Stimulated activated memory B cell treated with anti-CD40 and anti-IgM and Interleukin-4, amounts not matched to agents 10 μg/mL and 1 μg/mL and 100 μg/mL, for 72 hours (primary cell): ENCODE results near the gene STX12.
"Not testable (repeated sequence)": the region's sequence is repeated elsewhere in the genome, so short reads cannot be mapped to it uniquely, and the experiment has no call there.

Source experiments
- ATAC-seq: fragments of 150-1000 bp; cut with Tn5 transposase; 2 replicates; pipeline ENCODE4 v1.10.0; 2021
- H3K27ac Mint-ChIP-seq: one replicate; pipeline ENCODE4 v1.8.0; 2022; ENCODE audit warnings: mild to moderate bottlenecking, mixed read lengths
- H3K27me3 Mint-ChIP-seq: one replicate; pipeline ENCODE4 v1.8.0; 2022; ENCODE audit warnings: mixed read lengths
- H3K36me3 Mint-ChIP-seq: one replicate; pipeline ENCODE4 v1.8.0; 2022; ENCODE audit warnings: mixed read lengths
- H3K4me1 Mint-ChIP-seq: one replicate; pipeline ENCODE4 v1.8.0; 2022; ENCODE audit warnings: mixed read lengths
- H3K4me3 Mint-ChIP-seq: one replicate; pipeline ENCODE4 v1.8.0; 2022; ENCODE audit warnings: mild to moderate bottlenecking, moderate library complexity, mixed read lengths
- H3K9me3 Mint-ChIP-seq: one replicate; pipeline ENCODE4 v1.8.0; 2022; ENCODE audit warnings: mixed read lengths

STX12 gene

GRCh38 chr1:27832762-27833161 is 59.7 kb downstream of the STX12 start:
- peaks cover 8% of the 10 kb centered on the region for H3K36me3 Mint-ChIP-seq
- peak overlapping the region; percentile 5 for H3K4me3 Mint-ChIP-seq
- no peaks in the 10 kb centered on the region for H3K9me3 Mint-ChIP-seq
- H3K27me3 Mint-ChIP-seq, result no peaks in the 10 kb centered on the region
- ATAC-seq, result no peak
- H3K27ac Mint-ChIP-seq, result no peak overlapping the region
- H3K4me1 Mint-ChIP-seq, result peaks cover 26% of the 10 kb centered on the region

- ATAC-seq, result no peak
- Mint-ChIP-seq H3K4me1 (peaks cover 26% of the 10 kb centered on the region), H3K9me3 (no peaks in the 10 kb centered on the region), H3K27ac (no peak overlapping the region), H3K27me3 (no peaks in the 10 kb centered on the region), H3K36me3 (peaks cover 8% of the 10 kb centered on the region), H3K4me3 (no peak overlapping the region)
These were observed 60.5 kb downstream of the STX12 start for GRCh38 chr1:27833470-27833869.

- peaks cover 15% of the 10 kb centered on the region for H3K36me3 Mint-ChIP-seq
These were observed 62.0 kb downstream of the STX12 start for GRCh38 chr1:27835046-27835445.

GRCh38 chr1:27835501-27835900 is 62.5 kb downstream of the STX12 start:
- H3K9me3 Mint-ChIP-seq, result no peaks in the 10 kb centered on the region
- ATAC-seq, result no peak
- H3K27ac Mint-ChIP-seq, result no peak overlapping the region
- H3K27me3 Mint-ChIP-seq, result no peaks in the 10 kb centered on the region
- H3K4me3 Mint-ChIP-seq, result no peak overlapping the region
- H3K36me3 Mint-ChIP-seq, result peaks cover 18% of the 10 kb centered on the region
- peaks cover 26% of the 10 kb centered on the region for H3K4me1 Mint-ChIP-seq

More at GRCh38 chr1:27835046-27835445, 62.0 kb downstream of the STX12 start:
- ATAC-seq, result no peak
- H3K4me1 Mint-ChIP-seq, result peaks cover 26% of the 10 kb centered on the region
- no peaks in the 10 kb centered on the region for H3K9me3 Mint-ChIP-seq
- no peaks in the 10 kb centered on the region for H3K27me3 Mint-ChIP-seq
- H3K27ac Mint-ChIP-seq, result no peak overlapping the region
- no peak overlapping the region for H3K4me3 Mint-ChIP-seq

GRCh38 chr1:27849951-27850350 is 76.9 kb downstream of the STX12 start:
- Mint-ChIP-seq H3K36me3 (peaks cover 17% of the 10 kb centered on the region), H3K4me1 (no peaks in the 10 kb centered on the region), H3K27me3 (no peaks in the 10 kb centered on the region), H3K27ac (no peak overlapping the region), H3K9me3 (no peaks in the 10 kb centered on the region), H3K4me3 (no peak overlapping the region)
- no peak for ATAC-seq

- H3K4me1 Mint-ChIP-seq, result peaks cover 18% of the 10 kb centered on the region
- peaks cover 7% of the 10 kb centered on the region for H3K36me3 Mint-ChIP-seq
- no peak overlapping the region for H3K27ac Mint-ChIP-seq
- H3K9me3 Mint-ChIP-seq, result no peaks in the 10 kb centered on the region
- H3K27me3 Mint-ChIP-seq, result no peaks in the 10 kb centered on the region
- H3K4me3 Mint-ChIP-seq, result no peak overlapping the region
- ATAC-seq, result no peak
These were observed 82.1 kb downstream of the STX12 start for GRCh38 chr1:27855085-27855484.

GRCh38 chr1:27856561-27857343 is 83.7 kb downstream of the STX12 start:
- peaks cover 2% of the 10 kb centered on the region for H3K36me3 Mint-ChIP-seq
- H3K9me3 Mint-ChIP-seq, result no peaks in the 10 kb centered on the region
- no peak for ATAC-seq
- H3K27me3 Mint-ChIP-seq, result no peaks in the 10 kb centered on the region
- no peak overlapping the region for H3K4me3 Mint-ChIP-seq
- H3K4me1 Mint-ChIP-seq, result peaks cover 25% of the 10 kb centered on the region
- H3K27ac Mint-ChIP-seq, result no peak overlapping the region

- peaks cover 31% of the 10 kb centered on the region for H3K4me1 Mint-ChIP-seq
- not testable (repeated sequence) for H3K9me3 Mint-ChIP-seq, H3K27ac Mint-ChIP-seq, H3K27me3 Mint-ChIP-seq, H3K36me3 Mint-ChIP-seq, ATAC-seq, H3K4me3 Mint-ChIP-seq
These were observed 84.5 kb downstream of the STX12 start for GRCh38 chr1:27857552-27857951.

GRCh38 chr1:27858072-27858948 is 85.3 kb downstream of the STX12 start:
- Mint-ChIP-seq H3K4me3 (no peak overlapping the region), H3K4me1 (peaks cover 39% of the 10 kb centered on the region), H3K27me3 (no peaks in the 10 kb centered on the region), H3K27ac (peak overlapping the region; percentile 73), H3K36me3 (no peaks in the 10 kb centered on the region), H3K9me3 (no peaks in the 10 kb centered on the region)
- peak; percentile 89 for ATAC-seq

- Mint-ChIP-seq H3K27ac (peak overlapping the region; percentile 73), H3K9me3 (no peaks in the 10 kb centered on the region), H3K36me3 (no peaks in the 10 kb centered on the region), H3K27me3 (no peaks in the 10 kb centered on the region), H3K4me1 (peaks cover 46% of the 10 kb centered on the region), H3K4me3 (no peak overlapping the region)
- ATAC-seq, result no peak
These were observed 86.0 kb downstream of the STX12 start for GRCh38 chr1:27858949-27859576.

- no peaks in the 10 kb centered on the region for H3K9me3 Mint-ChIP-seq
- peak overlapping the region; percentile 84 for H3K27ac Mint-ChIP-seq
- no peak overlapping the region for H3K4me3 Mint-ChIP-seq
- no peaks in the 10 kb centered on the region for H3K36me3 Mint-ChIP-seq
- peaks cover 68% of the 10 kb centered on the region for H3K4me1 Mint-ChIP-seq
- no peak for ATAC-seq
- H3K27me3 Mint-ChIP-seq, result no peaks in the 10 kb centered on the region
These were observed 88.4 kb downstream of the STX12 start for GRCh38 chr1:27861436-27861835.

GRCh38 chr1:27862004-27862403 is 89.0 kb downstream of the STX12 start:
- no peak overlapping the region for H3K4me3 Mint-ChIP-seq
- H3K27me3 Mint-ChIP-seq, result no peaks in the 10 kb centered on the region
- no peaks in the 10 kb centered on the region for H3K36me3 Mint-ChIP-seq
- H3K4me1 Mint-ChIP-seq, result peaks cover 71% of the 10 kb centered on the region
- H3K9me3 Mint-ChIP-seq, result no peaks in the 10 kb centered on the region
- H3K27ac Mint-ChIP-seq, result peak overlapping the region; percentile 84
- no peak for ATAC-seq

- peak overlapping the region; percentile 84 for H3K27ac Mint-ChIP-seq
- H3K4me1 Mint-ChIP-seq, result peaks cover 71% of the 10 kb centered on the region
- H3K36me3 Mint-ChIP-seq, result no peaks in the 10 kb centered on the region
- no peaks in the 10 kb centered on the region for H3K27me3 Mint-ChIP-seq
- peak; percentile 89 for ATAC-seq
- no peaks in the 10 kb centered on the region for H3K9me3 Mint-ChIP-seq
- H3K4me3 Mint-ChIP-seq, result peak overlapping the region; percentile 11
These were observed 89.9 kb downstream of the STX12 start for GRCh38 chr1:27862671-27863537.

GRCh38 chr1:27863538-27863915 is 90.5 kb downstream of the STX12 start:
- peak; percentile 58 for ATAC-seq
- Mint-ChIP-seq H3K27ac (peak overlapping the region; percentile 84), H3K27me3 (no peaks in the 10 kb centered on the region), H3K9me3 (no peaks in the 10 kb centered on the region), H3K4me1 (peaks cover 66% of the 10 kb centered on the region), H3K36me3 (no peaks in the 10 kb centered on the region), H3K4me3 (no peak overlapping the region)
